BJ (cell line): ENCODE measurements around the gene DIP2B. TPM values are rescaled to one million over a fixed set of nuclear protein-coding genes. Genes with fewer than 3 reads are reported as not detected.

Source experiments
- CTCF ChIA-PET: fragments of 350-600 bp; formaldehyde crosslinking; extraction: SDS; loops from one replicate; lab custom pipeline; 2021; ENCODE audit warnings: antibody characterized with exemption, inconsistent platforms; lab: Yijun Ruan, JAX
- POLR2A ChIA-PET: fragments of 300-600 bp; sonication (Branson Sonifier 250); formaldehyde crosslinking; extraction: SDS; loops from one replicate; lab custom pipeline; 2021; ENCODE audit warnings: antibody characterized with exemption; lab: Charles Lee
- DNase-seq: peaks from one replicate; pipeline ENCODE4 v3.0.0-alpha.2; 2011; ENCODE audit warnings: low read depth
- H3K27me3 ChIP-seq: 2 replicates; pipeline ENCODE4 v1.6.0; 2011; ENCODE audit warnings: low read length; ENCODE audit not compliant: control insufficient read depth, insufficient read depth
- H3K36me3 ChIP-seq: 2 replicates; pipeline ENCODE4 v1.5.1; 2011; ENCODE audit warnings: low read length; ENCODE audit not compliant: control insufficient read depth, insufficient read depth
- H3K4me3 ChIP-seq: 2 replicates; pipeline ENCODE4 v1.5.1; 2011; ENCODE audit warnings: low read depth, mild to moderate bottlenecking, control low read depth, low read length
- CTCF ChIP-seq: IDR thresholded peaks from 2 replicates; pipeline ENCODE4 v1.5.1; 2011; ENCODE audit warnings: low read depth, mild to moderate bottlenecking, control low read depth, inconsistent platforms, low read length, moderate library complexity; ENCODE audit not compliant: insufficient read depth
- polyA plus RNA-seq: library from polyadenylated mRNA; depleted of rRNA; stranded (reverse); fragments of >200 nt; gene quantifications from 2 replicates; pipeline ENCODE4 v1.2.3, GENCODE V29; 2011

The DIP2B gene
- polyA plus RNA-seq, 1 experiment = 13.2 TPM

- ChIA-PET POLR2A (no interaction called here), CTCF (interaction anchor here (1.1 to 1.4 kb wide), 2 partner anchors 10 to 102 kb away, joined by 3 read pairs; partner anchors contain the start of gene DIP2B)
- DNase-seq = no peak
- H3K4me3 ChIP-seq = no peak overlapping the region
- TF ChIP-seq CTCF = no peak
- no peaks in the 10 kb centered on the region for H3K27me3 ChIP-seq
- no peaks in the 10 kb centered on the region for H3K36me3 ChIP-seq
These were observed 102.0 kb downstream of the DIP2B start for GRCh38 chr12:50606675-50607375.

GRCh38 chr12:50609292-50609874 lies 104.6 kb downstream of the DIP2B start:
- no peak overlapping the region for H3K4me3 ChIP-seq
- DNase-seq = no peak
- no peak for TF ChIP-seq CTCF
- no peaks in the 10 kb centered on the region for H3K27me3 ChIP-seq
- CTCF ChIA-PET = interaction anchor here (0.6 kb wide), 1 partner anchor 14 kb away, joined by 3 read pairs; no protein-coding TSS in a partner anchor
- POLR2A ChIA-PET = interaction anchor here (0.6 kb wide), 1 partner anchor 97 kb away, joined by 5 read pairs; no protein-coding TSS in a partner anchor
- H3K36me3 ChIP-seq = no peaks in the 10 kb centered on the region

GRCh38 chr12:50610171-50610570 lies 105.4 kb downstream of the DIP2B start:
- TF ChIP-seq CTCF = no peak
- ChIA-PET CTCF (no interaction called here), POLR2A (no interaction called here)
- no peak for DNase-seq
- Histone ChIP-seq H3K36me3 (no peaks in the 10 kb centered on the region), H3K4me3 (no peak overlapping the region), H3K27me3 (no peaks in the 10 kb centered on the region)

GRCh38 chr12:50611021-50611744 lies 106.4 kb downstream of the DIP2B start:
- Histone ChIP-seq H3K27me3 (no peaks in the 10 kb centered on the region), H3K4me3 (no peak overlapping the region), H3K36me3 (no peaks in the 10 kb centered on the region)
- DNase-seq = no peak
- ChIA-PET CTCF (no interaction called here), POLR2A (no interaction called here)
- no peak for TF ChIP-seq CTCF

- POLR2A ChIA-PET = no interaction called here
- H3K4me3 ChIP-seq = no peak overlapping the region
- H3K36me3 ChIP-seq = no peaks in the 10 kb centered on the region
- TF ChIP-seq CTCF = no peak
- no peaks in the 10 kb centered on the region for H3K27me3 ChIP-seq
- no peak for DNase-seq
- CTCF ChIA-PET = interaction anchor here (1.3 kb wide), 1 partner anchor 9 kb away, joined by 3 read pairs; no protein-coding TSS in a partner anchor
These were observed 108.1 kb downstream of the DIP2B start for GRCh38 chr12:50612882-50613281.
